Mammary epithelial cell (primary cell): Measurements from ENCODE around the gene CYP2W1.

ENCODE experiments used
- EZH2 ChIP-seq: IDR thresholded peaks from 2 replicates; pipeline ENCODE4 v1.6.1; 2012; ENCODE audit warnings: low read length, inconsistent platforms, borderline replicate concordance
- TF ChIP-seq, protein P1 (sequence below), 2 donors: IDR thresholded peaks in 1 of 2; conservative IDR thresholded peaks in 1 of 2; 2 replicates each; pipeline ENCODE4 v1.5.1; 2011 to 2012; ENCODE audit warnings: inconsistent platforms in 2 of 2, low read length in 2 of 2, mild to moderate bottlenecking in 2 of 2, control low read depth in 1 of 2, low read depth in 1 of 2; ENCODE audit not compliant: insufficient read depth in 1 of 2; ENCODE audit errors: extremely low read depth in 1 of 2

DNA sequence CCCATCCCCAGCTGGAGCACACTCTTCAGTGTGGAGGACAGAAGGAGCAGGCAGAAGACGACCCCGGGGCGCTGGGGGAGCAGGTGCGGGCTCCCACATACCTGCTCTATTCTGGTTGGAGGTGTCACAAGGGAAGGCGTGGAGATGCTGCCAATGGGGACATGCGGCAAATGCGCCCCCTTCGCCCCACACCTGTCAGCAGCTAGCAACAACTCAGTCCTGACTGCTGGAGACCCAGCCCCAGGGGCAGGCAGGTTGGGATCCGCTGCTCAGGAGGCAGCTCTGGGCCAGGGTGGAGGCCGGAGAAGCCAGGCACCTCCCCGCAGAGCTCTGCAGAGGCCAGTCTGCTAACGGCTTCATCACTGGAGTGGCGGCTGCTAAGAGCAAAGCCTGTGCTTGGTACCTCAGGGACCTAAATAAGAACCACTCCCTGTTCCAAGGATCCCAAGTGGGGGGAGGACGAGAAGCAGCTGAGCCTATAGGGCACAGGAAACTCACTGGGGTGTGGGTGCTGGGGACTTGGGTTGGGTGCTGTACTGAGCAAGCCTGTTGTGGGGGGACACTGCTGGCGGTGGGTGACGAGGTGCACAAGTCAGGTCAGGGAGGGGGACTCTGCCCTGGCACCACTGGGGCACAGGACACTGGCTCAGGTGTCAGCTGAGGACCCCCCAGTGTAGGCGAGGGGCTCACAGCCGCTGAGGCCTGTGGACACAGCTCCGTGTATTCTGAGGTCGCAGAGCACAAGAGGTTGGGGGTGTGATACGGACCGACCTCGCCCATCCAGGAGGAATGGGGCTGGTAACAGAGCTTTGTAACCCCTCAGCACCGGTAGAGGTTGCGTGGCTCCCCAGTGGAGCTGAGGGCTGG lies 42.1 kb downstream of the CYP2W1 start:
- TF ChIP-seq, protein P1, sequence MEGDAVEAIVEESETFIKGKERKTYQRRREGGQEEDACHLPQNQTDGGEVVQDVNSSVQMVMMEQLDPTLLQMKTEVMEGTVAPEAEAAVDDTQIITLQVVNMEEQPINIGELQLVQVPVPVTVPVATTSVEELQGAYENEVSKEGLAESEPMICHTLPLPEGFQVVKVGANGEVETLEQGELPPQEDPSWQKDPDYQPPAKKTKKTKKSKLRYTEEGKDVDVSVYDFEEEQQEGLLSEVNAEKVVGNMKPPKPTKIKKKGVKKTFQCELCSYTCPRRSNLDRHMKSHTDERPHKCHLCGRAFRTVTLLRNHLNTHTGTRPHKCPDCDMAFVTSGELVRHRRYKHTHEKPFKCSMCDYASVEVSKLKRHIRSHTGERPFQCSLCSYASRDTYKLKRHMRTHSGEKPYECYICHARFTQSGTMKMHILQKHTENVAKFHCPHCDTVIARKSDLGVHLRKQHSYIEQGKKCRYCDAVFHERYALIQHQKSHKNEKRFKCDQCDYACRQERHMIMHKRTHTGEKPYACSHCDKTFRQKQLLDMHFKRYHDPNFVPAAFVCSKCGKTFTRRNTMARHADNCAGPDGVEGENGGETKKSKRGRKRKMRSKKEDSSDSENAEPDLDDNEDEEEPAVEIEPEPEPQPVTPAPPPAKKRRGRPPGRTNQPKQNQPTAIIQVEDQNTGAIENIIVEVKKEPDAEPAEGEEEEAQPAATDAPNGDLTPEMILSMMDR (conservative IDR thresholded peaks at IDR 0.05 in 1 of 2, IDR thresholded peaks at IDR 0.05 in 1 of 2; ENCODE audit: extremely low read depth in 1 of 2, insufficient read depth in 1 of 2, low read depth in 1 of 2, low read length in 2 of 2) = no peak
- no peak for TF ChIP-seq EZH2
